ENCODE results near the gene SVOP. TPM values are rescaled to one million over a fixed set of nuclear protein-coding genes. Genes with fewer than 3 reads are reported as not detected.

Gene SVOP
- total RNA-seq, 1 donor from 2014 or later = not detected

DNA sequence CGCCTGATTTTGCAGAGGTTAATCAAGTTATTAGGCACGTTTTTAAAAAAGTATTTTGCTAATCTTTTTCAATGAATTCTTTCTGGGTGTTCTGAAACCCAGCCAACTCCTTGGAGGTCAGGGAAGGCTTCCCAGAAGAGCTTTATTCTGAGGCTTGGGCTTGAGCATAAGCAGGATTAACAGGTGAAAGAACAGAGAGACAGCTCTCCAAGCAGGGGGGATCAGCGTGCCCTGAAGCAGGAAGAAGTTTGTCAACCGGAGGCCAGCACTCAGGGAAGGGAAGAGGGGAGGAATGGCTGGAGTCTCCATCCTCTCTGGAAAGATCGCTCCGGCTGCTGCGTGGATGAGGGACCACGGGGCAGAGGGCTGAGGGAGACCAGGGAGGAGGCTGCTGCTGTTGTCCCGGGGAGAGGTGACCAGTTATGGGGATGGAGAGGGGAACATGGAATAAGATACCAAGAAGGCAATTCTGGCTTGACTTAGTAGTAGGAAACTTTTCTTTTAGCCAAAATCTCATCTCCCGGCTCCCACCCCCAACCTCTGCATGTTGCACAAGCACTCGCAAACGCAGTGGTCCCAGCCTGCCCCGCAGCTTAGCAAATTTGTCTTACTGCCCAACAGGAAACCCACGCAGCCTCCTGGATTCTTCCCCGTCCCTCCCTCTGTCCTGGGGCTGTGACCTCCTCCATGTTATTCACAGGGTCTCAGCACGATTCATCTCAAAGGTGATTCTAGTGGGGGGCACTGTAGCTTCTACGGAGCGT lies 162.4 kb downstream of the SVOP start:
- ATAC-seq (no peak), DNase-seq (ENCODE audit: low spot score) (no peak)

Other genes starting within 250 kb of the SVOP start
- gene SSH1, start 163.5 kb downstream of the SVOP start, total RNA-seq = 18.9 TPM
- 65.3 TPM for gene DAO, start 141.0 kb downstream of the SVOP start, total RNA-seq
- 12.3 TPM for gene USP30, start 31.5 kb upstream of the SVOP start, total RNA-seq
- 11.5 TPM for gene ALKBH2, start 72.4 kb upstream of the SVOP start, total RNA-seq
- gene UNG, start 76.5 kb upstream of the SVOP start, total RNA-seq = 17.2 TPM
- 232 TPM for gene ACACB, start 95.5 kb upstream of the SVOP start, total RNA-seq